H4 (cell line): ENCODE data around the gene ZNF407. TPM values are rescaled to one million over a fixed set of nuclear protein-coding genes. Genes with fewer than 3 reads are reported as not detected.
A peak's percentile ranks its signal among the peaks of the same experiment; 100 is the strongest.

Experiments used
- DNase-seq: peaks from one replicate; pipeline ENCODE4 v3.0.0-alpha.2; 2015; ENCODE audit warnings: low spot score
- total RNA-seq: library from RNA; depleted of rRNA; stranded (reverse); fragments of >200 nt; shearing (Covaris generic); gene quantifications from 2 replicates; pipeline ENCODE4 v1.2.3, GENCODE V29; 2014

The ZNF407 gene
- total RNA-seq, 1 experiment from 2014 or later = 5.6 TPM

DNA sequence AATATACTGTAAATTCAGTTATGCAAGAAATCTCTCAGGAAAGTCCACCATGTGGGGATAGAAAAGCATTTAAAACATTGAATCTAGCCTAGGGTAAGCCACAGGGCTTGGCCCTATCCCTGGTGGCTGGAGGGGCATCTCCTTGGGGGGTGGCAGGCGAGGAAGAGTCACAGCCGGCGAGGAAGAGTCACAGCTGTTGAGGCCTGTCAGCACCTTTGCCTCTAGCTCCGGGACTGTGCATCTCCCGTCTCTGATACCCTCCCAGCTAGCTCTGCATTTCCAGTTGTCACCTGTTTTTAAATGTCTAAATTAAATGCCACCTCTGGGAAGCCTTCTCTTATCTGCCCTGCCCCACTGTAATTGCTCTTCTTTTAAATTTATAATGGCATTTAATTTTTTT lies 276.7 kb downstream of the ZNF407 start:
- no peak for DNase-seq

- DNase-seq = no peak
Observed at GRCh38 chr18:74876630-74877243, 279.1 kb downstream of the ZNF407 start.

DNA sequence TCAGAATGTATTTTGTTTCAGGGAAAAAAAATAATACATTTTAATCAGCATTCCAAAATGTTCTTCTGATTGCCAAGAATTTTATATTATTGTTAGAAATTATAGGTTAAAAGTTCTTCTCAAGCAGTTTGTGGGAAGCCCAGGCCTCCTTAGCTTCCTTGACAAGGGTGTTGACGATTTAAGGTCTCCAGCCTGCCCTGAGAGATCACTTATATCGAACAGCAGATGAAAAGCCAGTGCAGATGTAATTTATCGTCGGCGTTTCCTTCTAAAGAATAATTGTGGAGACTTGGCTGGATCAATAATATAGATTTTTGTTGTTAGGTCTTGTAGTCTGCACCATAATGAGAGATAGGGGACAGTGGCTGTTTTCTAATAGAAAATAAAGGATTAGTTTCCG lies 280.6 kb downstream of the ZNF407 start:
- DNase-seq = no peak

- no peak for DNase-seq
Observed at GRCh38 chr18:74880706-74881278, 283.1 kb downstream of the ZNF407 start.

- DNase-seq = no peak
Observed at GRCh38 chr18:74892066-74892627, 294.5 kb downstream of the ZNF407 start.

- DNase-seq = peak; percentile 31
Observed at GRCh38 chr18:74895686-74896085, 298.0 kb downstream of the ZNF407 start.

- DNase-seq = peak; percentile 62
Observed at GRCh38 chr18:74896390-74896991, 298.8 kb downstream of the ZNF407 start.

GRCh38 chr18:74897971-74898657 lies 300.4 kb downstream of the ZNF407 start:
- peak; percentile 33 for DNase-seq

DNA sequence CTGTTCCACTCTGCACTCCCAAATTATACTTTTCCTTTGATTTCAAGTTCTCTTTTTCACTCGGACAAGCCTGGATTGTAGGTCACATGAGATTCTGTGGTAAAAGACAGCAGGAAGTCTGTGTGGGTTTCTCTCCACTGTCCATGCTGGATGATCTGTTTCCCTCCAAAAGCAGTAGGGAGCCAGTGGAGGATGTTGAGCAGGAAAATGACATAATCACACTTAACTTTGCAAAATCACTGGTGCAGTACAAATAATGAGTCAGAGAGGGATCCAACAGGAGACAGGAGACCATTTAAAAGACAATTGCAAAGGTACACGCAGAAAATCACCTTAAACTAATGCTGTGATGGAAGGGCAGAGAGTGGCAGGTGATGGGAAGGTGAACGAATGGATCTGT lies 301.3 kb downstream of the ZNF407 start:
- peak; percentile 78 for DNase-seq

- peak; percentile 17 for DNase-seq
Observed at GRCh38 chr18:74899554-74899953, 301.9 kb downstream of the ZNF407 start.

- DNase-seq = no peak
Observed at GRCh38 chr18:74901362-74902146, 303.9 kb downstream of the ZNF407 start.

- no peak for DNase-seq
Observed at GRCh38 chr18:74902147-74902455, 304.4 kb downstream of the ZNF407 start.

GRCh38 chr18:74905247-74905646 lies 307.6 kb downstream of the ZNF407 start:
- DNase-seq = no peak

DNA sequence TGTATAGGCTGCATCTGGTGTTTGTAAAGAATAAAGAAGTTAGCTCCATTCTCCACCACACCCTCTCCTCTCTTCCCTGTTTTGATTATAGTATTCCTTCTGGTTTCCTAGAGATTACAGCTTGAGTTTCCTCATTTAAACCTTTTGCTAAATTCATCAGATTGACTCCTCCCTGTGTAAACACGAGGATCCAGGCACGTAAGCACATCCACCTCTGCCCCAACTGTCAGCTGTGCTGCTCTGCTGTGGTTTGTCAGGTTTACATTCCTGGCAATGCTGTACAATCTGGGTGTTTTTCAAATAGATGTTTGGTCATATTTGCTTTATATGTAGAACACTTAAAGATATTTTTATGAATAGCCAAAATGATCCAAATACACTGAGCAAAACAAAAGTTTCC lies 308.5 kb downstream of the ZNF407 start:
- DNase-seq = peak; percentile 45

DNA sequence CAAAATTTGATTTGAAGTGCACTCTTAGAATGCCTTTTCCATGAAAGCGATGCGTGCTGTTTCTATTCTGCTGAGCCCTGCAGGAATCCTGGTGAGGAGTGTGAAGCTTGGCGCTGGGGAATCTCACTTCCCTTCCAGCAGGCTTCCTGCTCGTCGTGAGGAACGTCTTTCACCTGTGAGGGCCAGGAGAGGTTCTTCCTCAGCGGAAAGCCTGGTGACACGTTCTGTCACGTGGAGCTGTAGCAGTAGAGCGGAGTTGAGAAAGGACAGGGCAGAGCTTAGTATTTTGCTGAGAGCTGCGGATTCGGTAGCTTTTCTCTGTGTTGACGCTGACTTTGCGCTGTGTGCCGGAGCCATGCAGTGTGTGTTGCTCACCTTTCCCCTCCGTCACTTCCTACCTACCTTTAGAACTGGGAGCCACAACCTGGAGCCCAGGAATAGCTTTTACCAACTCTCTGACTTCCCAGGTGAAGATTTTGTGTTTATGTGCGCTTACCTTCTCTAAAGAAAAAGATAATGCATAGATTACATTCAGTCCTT lies 316.5 kb downstream of the ZNF407 start:
- no peak for DNase-seq

DNA sequence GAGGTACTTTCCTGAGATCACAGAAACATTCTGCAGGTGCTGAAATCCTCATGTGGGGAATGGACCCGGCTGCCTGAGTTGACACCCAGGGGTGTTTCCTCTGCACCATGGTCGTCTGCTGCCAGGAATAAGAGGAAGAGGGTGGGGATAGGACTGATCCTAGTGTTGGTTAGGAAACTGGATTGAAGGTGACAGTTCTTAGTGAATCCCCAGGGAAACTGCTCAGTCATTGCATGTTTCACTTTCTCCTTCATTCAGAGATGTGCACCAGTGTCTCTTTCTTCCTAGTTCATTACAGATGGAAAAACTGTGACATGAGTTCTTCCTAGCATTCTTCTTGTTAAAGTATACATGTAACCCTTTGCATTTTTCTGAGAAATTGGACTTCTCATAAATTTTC lies 317.0 kb downstream of the ZNF407 start:
- DNase-seq = no peak

GRCh38 chr18:74916773-74917393 lies 319.2 kb downstream of the ZNF407 start:
- no peak for DNase-seq

DNA sequence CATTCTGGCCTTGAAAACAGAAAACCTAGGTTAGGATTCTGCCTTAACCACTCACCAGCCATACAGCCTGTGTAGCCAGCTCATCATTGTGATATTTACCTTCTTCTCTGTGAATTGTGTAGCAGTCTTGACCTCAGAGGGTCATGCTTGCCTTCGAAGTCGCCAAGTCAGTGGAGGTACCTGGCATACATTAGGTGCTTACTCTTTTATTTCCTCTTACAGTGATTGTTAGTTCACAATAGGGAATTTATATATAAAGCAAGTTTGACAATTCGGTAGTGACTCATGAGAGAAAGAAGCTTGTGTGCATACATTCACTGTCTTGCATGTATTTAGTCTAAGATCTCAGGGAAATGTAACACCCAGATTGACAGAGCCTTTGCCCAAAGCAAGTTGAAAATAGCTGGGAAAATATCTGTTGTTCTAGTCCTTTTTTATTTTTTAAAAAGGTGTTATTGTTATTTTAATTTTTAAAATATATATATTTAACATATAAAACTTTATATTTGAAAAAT lies 320.7 kb downstream of the ZNF407 start:
- no peak for DNase-seq

DNA sequence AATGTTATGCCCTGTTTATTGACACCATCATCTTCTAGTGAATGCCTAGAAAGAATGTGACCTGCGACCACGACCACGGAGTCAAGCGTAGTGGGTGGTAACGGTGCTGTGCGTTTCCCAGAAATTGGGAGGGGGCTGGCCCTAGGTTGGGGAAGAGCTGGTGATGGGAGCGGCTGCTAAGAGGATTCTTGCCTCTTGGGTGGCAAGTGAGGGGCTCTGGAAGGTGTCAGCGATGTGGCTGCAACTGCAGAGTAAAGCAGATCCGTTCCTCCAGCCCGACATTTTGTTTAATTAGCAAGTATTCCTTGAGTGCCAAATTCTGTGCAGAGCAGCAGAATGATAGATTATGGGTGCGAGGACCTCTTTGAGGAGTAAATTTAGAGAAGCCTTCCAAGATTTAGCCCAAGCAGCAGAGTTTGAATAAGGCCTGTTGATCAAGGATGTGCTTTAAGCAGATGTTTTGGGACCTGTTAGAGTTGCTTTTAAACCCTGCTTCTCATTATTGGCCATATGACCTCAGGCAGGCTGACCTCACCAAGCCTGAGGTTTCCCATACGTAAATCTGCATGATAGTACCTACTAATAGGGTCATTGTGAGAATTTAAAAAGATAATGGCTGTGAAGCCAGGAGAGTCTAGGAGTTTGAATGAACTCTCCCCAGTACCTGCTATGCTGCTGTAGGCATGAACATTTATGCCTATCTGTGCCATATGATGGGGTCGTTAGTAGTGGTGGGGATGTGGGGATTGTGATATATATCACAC lies 323.6 kb downstream of the ZNF407 start:
- DNase-seq = no peak

DNA sequence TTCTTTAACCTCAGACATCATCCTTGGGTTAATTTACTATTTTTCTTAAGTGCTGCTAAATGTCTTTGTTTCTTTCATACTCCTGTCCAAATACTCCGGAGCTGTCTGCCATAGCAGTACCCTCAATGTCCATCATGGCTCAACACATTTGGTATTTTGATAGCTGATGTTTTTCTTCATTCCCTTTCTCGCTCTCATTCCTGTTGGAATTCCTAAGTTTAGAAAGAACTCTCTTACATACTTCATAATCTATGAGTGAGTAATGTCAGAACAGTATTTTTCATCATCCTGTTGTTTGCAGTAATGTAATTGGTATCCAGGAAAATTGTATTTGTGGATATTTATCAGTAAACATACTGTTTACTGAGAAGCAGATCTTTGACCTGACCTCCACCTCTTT lies 328.4 kb downstream of the ZNF407 start:
- no peak for DNase-seq
